ENCODE measurements around the gene GNAL. TPM values are rescaled to one million over a fixed set of nuclear protein-coding genes. Genes with fewer than 3 reads are reported as not detected.
A peak's percentile ranks its signal among the peaks of the same experiment; 100 is the strongest.

GNAL gene
- total and polyA plus RNA-seq, 2 of the 4 experiments (the other 2 are of a cell fraction) = 0.15 to 0.36 TPM

DNA sequence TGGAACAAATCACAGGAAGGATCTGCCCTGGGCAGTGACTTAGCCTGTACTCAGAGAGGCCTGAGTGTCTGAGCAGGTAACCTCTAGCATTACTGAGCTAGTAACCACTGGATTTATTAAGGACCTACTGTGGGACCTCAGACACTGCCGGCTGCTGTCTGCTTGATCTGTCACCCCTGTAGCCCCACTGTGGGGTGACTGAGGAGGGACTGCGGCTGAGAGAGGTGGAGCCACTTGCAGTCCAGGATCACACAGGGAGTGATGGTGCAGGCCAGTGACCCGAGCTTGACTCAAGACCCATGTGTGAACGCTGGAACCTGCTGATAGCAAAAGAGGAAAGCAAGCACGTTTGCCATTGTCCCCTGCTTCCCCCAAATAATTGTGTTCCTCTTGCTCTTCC is 177.7 kb downstream of the GNAL start:
- H3K9me1 ChIP-seq (ENCODE audit: insufficient read depth, low read length) = no peaks in the 10 kb centered on the region; the same call in 1 of the 2 replicates

More for the DNA sequence above, 177.7 kb downstream of the GNAL start:
- Histone ChIP-seq H2BK15ac (ENCODE audit: low read depth, low read length) (no peak overlapping the region), H2BK5ac (ENCODE audit: low read depth, low read length, poor library complexity, severe bottlenecking) (no peak overlapping the region), H3K4me2 (ENCODE audit: low read depth, low read length) (no peak overlapping the region), H3K4ac (ENCODE audit: low read depth, low read length) (no peak overlapping the region), H3K14ac (replicated peaks; ENCODE audit: low read depth, low read length) (no peak overlapping the region), H3K27ac (ENCODE audit: insufficient read depth, low read length) (no peak overlapping the region), H3K23ac (ENCODE audit: low read depth, low read length) (peak overlapping the region; percentile 51; the same call in 1 of the 2 replicates), H3K4me1 (ENCODE audit: control insufficient read depth, insufficient read depth, low read length) (peaks cover 2% of the 10 kb centered on the region; the same call in 1 of the 2 replicates), H2BK20ac (ENCODE audit: low read depth, low read length) (no peak overlapping the region), H4K91ac (ENCODE audit: insufficient read depth, low read depth, low read length) (no peak overlapping the region), H4K20me1 (ENCODE audit: insufficient read depth, low read length) (no peaks in the 10 kb centered on the region), H2BK120ac (ENCODE audit: low read depth, low read length) (no peak overlapping the region), H3K9ac (ENCODE audit: low read depth, low read length) (no peak overlapping the region), H4K5ac (ENCODE audit: low read depth, low read length) (no peak overlapping the region), H3K18ac (ENCODE audit: low read depth, low read length) (no peak overlapping the region), H2AFZ (replicated peaks; ENCODE audit: low read length, poor library complexity) (peak overlapping the region; percentile 63), H2AK5ac (ENCODE audit: low read depth, low read length) (no peak overlapping the region), H3K27me3 (ENCODE audit: control insufficient read depth, insufficient read depth, low read length) (no peaks in the 10 kb centered on the region), H4K8ac (ENCODE audit: low read depth in 2 of 2, low read length in 2 of 2) (no peak overlapping the region), H3K9me3 (ENCODE audit: control insufficient read depth, insufficient read depth, low read length) (no peaks in the 10 kb centered on the region), H2AK9ac (replicated peaks; ENCODE audit: low read depth, low read length, poor library complexity) (no peak overlapping the region), H3K79me1 (ENCODE audit: low read depth in 1 of 2, low read length in 2 of 2) (no peaks in the 10 kb centered on the region), H3K56ac (ENCODE audit: extremely low read depth, insufficient read depth, low read length) (no peak overlapping the region), H3K36me3 (ENCODE audit: control insufficient read depth, insufficient read depth, low read length) (no peaks in the 10 kb centered on the region), H3K4me3 (ENCODE audit: insufficient read depth, low read depth, low read length) (no peak overlapping the region)
- TF ChIP-seq CEBPB (IDR thresholded peaks at IDR 0.05; ENCODE audit: low read depth, low read length) = no peak
- TF ChIP-seq, protein P1, sequence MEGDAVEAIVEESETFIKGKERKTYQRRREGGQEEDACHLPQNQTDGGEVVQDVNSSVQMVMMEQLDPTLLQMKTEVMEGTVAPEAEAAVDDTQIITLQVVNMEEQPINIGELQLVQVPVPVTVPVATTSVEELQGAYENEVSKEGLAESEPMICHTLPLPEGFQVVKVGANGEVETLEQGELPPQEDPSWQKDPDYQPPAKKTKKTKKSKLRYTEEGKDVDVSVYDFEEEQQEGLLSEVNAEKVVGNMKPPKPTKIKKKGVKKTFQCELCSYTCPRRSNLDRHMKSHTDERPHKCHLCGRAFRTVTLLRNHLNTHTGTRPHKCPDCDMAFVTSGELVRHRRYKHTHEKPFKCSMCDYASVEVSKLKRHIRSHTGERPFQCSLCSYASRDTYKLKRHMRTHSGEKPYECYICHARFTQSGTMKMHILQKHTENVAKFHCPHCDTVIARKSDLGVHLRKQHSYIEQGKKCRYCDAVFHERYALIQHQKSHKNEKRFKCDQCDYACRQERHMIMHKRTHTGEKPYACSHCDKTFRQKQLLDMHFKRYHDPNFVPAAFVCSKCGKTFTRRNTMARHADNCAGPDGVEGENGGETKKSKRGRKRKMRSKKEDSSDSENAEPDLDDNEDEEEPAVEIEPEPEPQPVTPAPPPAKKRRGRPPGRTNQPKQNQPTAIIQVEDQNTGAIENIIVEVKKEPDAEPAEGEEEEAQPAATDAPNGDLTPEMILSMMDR (conservative IDR thresholded peaks at IDR 0.05; ENCODE audit: low read depth, low read length) = no peak
- TF ChIP-seq CHD1 (IDR thresholded peaks at IDR 0.05; ENCODE audit: low read depth, low read length) = no peak
- no peak for TF ChIP-seq MAFK (IDR thresholded peaks at IDR 0.05; ENCODE audit: low read depth, low read length)
- no peak for TF ChIP-seq RFX5 (IDR thresholded peaks at IDR 0.05; ENCODE audit: low read depth, low read length)
- TF ChIP-seq FOS (IDR thresholded peaks at IDR 0.05; ENCODE audit: low read depth, low read length) = no peak
- TF ChIP-seq NFE2L2 (IDR thresholded peaks at IDR 0.05; ENCODE audit: low read depth, low read length) = no peak
- no peak for TF ChIP-seq RAD21 (IDR thresholded peaks at IDR 0.05; ENCODE audit: low read length)
- no peak for TF ChIP-seq MAZ (IDR thresholded peaks at IDR 0.05; ENCODE audit: borderline replicate concordance, low read depth, low read length)
- TF ChIP-seq POLR2A (IDR thresholded peaks at IDR 0.05; ENCODE audit: low read depth, low read length) = no peak
- TF ChIP-seq, protein P2, sequence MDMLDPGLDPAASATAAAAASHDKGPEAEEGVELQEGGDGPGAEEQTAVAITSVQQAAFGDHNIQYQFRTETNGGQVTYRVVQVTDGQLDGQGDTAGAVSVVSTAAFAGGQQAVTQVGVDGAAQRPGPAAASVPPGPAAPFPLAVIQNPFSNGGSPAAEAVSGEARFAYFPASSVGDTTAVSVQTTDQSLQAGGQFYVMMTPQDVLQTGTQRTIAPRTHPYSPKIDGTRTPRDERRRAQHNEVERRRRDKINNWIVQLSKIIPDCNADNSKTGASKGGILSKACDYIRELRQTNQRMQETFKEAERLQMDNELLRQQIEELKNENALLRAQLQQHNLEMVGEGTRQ (IDR thresholded peaks at IDR 0.05; ENCODE audit: low read depth, low read length) = no peak
- no peak for TF ChIP-seq BHLHE40 (IDR thresholded peaks at IDR 0.05; ENCODE audit: low read depth, low read length)
- TF ChIP-seq, protein P3, sequence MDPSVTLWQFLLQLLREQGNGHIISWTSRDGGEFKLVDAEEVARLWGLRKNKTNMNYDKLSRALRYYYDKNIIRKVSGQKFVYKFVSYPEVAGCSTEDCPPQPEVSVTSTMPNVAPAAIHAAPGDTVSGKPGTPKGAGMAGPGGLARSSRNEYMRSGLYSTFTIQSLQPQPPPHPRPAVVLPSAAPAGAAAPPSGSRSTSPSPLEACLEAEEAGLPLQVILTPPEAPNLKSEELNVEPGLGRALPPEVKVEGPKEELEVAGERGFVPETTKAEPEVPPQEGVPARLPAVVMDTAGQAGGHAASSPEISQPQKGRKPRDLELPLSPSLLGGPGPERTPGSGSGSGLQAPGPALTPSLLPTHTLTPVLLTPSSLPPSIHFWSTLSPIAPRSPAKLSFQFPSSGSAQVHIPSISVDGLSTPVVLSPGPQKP (IDR thresholded peaks at IDR 0.05; ENCODE audit: borderline replicate concordance, low read depth, low read length) = no peak
- TF ChIP-seq MXI1 (IDR thresholded peaks at IDR 0.05; ENCODE audit: borderline replicate concordance, low read depth, low read length) = no peak
- TF ChIP-seq RCOR1 (IDR thresholded peaks at IDR 0.05; ENCODE audit: insufficient replicate concordance, low read length) = no peak
- no peak for TF ChIP-seq SMC3 (IDR thresholded peaks at IDR 0.05; ENCODE audit: low read depth, low read length)
- in situ Hi-C loops (cut with MboI; ENCODE audit: low sequenced_read_pairs) (no loop called here), intact Hi-C loops (cut with micrococcal nuclease) (no loop called here), dilution Hi-C loops (cut with HindIII; ENCODE audit: low sequenced_read_pairs, unreplicated experiment) (no loop called here)
- POLR2A ChIA-PET (ENCODE audit: unreplicated experiment) = no interaction called here
- no CpG with 5 or more reads among the region's 5 CpGs for WGBS, 2 experiments (ENCODE audit: extremely low coverage in 2 of 2, insufficient read length in 1 of 2)
- CTCF ChIA-PET = no interaction called here
- BruUV-seq (replicated peaks) = no TSS peak
- DNase-seq (no peak), ATAC-seq (ENCODE audit: low read depth) (no peak)
